Ammon's horn (tissue), 1 donor: Measurements from ENCODE around the gene C1QA.
"Not testable (repeated sequence)": the region's sequence is repeated elsewhere in the genome, so short reads cannot be mapped to it uniquely, and the experiment has no call there.

ENCODE experiments used
- DNase-seq: peaks from one replicate; pipeline ENCODE4 v3.0.0-alpha.2; 2016; ENCODE audit warnings: low spot score

Gene C1QA

DNA sequence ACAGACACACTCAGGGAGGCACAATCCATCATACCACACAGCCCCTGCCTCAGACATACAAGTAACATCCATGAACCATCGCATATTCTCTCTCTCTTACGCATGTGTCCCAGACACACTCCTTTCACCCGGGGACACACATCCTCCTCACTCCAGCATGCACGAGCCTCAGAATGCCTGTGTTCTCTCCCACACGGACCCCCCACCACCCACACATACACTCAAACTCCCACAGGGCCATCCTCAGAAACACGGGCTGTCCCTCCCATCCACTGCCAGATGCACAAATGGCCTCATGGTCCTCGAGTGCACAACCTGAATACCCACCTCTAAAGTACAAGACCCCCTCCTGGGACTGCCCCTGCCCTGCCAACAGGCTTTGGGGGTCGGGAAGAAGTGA is 4.8 kb downstream of the C1QA start:
- DNase-seq = no peak

- DNase-seq = peak; percentile 80
Observed at GRCh38 chr1:22641906-22642636, 5.6 kb downstream of the C1QA start.

DNA sequence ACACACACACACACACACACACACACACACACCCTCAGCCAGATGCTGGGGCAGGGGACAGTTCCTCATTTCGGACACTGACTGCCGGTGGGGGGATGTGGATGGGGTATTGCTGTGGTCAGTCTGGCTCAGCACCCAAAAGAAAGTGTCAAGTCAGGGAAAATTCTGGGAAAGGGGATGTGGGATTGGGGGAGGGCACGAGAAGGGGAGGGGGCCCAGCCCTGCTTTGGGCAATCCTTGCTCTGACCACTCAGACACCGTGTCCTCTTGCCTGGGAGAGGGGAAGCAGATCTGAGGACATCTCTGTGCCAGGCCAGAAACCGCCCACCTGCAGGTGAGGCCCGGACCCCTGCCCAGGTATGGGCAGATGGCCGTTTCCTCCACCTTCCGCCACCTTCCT is 7.0 kb downstream of the C1QA start, which contains the start of gene C1QC:
Gene C1QC (plus strand): TSS at position 253 of the 400 bp plus-strand sequence. CDS start 391 bp downstream, outside the sequence.
- DNase-seq = peak; percentile 59

- DNase-seq = no peak
Observed at GRCh38 chr1:22643928-22644327, 7.5 kb downstream of the C1QA start.

DNA sequence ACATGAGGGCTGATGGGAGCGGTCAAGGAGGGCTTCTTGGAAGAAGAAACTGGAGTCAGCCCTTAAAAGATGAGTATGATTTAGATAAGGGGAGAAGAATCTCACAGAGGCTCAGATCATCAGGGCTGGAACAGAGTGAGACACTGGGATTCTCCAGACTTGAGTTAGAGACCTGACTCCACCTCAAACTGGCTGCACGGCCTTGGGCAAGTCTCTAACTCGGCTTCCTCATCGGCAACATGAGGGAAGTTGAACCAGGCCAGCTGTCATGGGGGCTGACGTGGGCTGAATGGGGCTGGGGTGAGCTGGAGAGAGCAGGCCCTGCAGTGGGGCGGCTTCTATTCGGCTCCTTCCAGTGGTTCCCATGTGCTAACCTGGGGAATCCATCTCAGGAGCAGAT is 9.5 kb downstream of the C1QA start:
- DNase-seq = peak; percentile 45

DNA sequence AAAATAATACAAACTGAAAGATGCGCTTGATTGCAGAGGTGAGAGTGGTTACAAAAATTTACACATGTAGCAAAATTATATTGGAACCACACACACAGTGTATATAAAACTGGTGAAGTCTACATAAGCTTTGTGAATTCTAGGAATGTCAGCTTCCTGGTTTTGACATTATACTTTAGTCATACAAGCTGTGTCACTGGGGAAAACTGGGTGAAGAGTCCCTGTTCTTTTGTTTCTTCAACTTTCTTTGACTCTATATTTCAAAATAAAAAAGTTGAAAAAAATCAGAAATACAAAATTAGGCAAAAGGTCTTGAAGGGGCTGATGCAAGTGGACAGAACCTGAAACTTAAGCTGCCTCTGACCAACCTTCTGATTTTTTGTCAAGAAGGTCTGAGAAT is 10.0 kb downstream of the C1QA start:
- DNase-seq = no peak

GRCh38 chr1:22650089-22650693 is 13.8 kb downstream of the C1QA start:
- DNase-seq = no peak

DNA sequence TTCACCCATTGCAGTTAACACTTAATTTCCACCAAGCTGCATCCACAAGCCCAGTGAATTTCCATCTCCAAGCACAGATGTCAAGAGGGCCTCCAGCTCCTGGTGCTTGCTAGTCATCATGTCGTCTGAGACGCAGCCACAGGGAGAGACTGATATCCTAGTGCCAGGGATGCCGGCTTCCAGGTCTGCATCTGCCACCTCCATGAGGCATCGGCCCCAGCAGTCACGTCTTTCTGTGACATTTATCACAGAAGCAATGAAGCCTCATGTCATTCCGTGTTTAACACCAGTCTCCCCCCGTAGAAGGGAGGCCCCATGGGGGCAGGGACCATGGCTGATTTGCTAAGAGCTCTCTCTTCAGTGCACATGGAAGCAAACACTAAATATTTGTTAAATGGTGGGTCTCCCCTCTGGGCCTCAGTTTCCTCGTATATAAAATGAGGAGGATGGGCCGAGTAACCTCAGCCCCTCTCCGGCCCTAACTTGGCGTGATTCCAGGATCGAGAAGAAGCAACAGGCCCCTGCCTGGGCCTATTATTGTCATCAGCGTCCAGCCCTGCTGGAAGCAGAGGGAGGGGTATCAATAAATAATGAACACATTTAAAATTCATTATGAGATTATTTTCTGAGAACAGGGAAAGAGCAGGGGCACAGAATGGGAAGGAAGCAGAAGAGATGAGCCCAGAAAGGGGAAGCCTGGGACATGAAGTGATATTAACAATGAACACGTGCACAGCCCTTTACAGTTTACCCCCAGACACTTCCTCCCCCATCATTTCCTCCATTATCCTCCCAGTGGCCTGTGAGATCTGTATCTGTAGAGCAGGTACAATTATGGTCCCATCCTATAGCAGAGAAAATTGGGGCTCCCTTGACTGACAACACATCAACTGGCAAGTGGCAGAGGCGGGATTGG is 15.8 kb downstream of the C1QA start:
- no peak for DNase-seq

DNA sequence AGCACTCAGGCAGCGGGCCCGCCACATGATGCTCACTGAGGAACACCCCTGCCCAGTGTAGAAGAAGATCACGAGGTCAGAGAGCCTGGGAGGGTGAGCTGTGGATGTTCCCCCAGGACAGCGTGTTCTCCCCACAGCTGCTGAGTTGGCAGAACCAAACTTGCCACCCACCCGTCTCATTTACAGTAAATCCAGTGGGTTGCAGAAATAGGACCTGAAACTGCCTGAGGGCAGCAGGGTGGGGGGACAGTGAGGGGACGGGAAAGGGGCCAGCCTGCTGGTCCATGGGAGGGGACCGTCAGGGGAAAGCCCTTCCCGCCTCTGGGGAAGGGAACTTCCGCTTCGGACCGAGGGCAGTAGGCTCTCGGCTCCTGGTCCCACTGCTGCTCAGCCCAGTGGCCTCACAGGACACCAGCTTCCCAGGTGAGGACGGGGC is 16.5 kb downstream of the C1QA start, which contains the start of gene C1QB:
Gene C1QB (plus strand): TSS at position 356 of the 436 bp plus-strand sequence. CDS start 6,227 bp downstream, outside the sequence.
- peak; percentile 74 for DNase-seq

DNA sequence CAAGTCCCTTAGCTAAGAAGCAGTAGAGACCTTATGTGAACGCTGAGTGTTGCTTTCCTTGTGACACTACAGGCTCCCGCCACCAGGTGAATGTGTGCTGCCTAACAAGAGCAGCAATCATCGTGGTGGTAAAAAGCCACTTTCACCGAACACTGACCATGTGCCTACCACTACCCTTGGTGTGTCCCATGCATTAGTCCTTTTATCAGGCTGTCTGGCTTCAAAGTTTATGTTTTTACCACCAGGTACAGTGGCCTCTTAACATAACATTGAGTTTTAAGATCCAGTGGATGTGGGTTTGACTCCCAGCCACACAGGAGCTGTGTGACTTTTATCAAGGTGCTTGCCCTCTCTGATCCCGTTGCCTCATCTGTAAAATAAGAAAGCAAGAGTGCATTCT is 18.3 kb downstream of the C1QA start:
- DNase-seq = no peak

DNA sequence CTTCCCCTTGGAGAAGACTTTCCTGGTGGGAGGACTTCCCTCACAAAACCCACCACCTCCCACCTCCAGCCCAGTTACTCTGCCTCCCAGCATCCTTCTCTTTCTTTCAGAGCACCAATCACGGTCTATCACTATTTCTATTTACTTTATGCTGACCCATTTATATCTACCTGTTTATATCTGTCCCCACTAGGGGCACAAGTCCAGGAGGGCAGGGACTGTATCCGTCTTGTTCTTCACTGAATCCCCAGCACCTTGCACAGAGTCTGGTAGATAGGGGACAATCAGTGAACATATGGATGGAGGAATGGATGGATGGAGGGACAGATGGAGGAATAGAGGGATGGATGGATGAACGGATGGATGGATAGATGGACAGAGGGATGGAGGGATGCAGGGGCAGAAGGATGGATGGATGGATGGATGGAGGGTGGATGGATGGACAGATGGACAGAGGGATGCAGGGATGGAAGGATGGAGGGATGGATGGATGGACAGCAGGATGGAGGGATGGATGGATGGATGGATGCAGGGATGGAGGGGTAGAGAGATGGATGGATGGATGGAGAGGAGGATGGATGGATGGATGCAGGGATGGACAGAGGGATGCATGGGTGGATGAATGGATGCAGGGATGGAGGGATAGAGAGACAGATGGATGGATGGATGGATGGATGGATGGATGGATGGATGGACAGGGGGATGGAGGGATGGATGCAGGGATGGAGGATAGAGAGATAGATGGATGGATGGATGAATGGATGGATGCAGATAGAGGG is 22.1 kb downstream of the C1QA start:
- DNase-seq = no peak

- no peak for DNase-seq
Observed at GRCh38 chr1:22660716-22661241, 24.4 kb downstream of the C1QA start.

- DNase-seq = no peak
Observed at GRCh38 chr1:22661880-22662279, 25.5 kb downstream of the C1QA start.

DNA sequence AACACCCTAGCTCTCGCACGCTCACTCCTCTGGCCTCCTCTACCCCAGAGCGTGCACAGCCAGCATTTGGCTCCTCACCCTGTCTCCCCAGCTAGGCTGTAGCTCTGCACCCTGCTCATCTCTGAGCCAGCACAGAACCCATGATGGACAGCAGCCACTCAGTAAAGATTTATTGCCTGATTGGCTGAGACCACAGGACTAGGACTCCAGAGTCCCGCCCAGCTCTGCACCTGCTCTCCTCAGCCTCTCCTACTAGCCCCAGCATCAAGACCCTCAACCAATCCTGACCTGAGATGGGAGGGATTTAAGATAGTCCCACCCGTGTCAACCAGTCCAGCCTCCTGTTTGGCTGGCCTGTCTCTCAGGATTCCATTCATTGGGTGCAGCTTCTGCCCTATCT is 25.9 kb downstream of the C1QA start:
- DNase-seq = peak; percentile 77

- no peak for DNase-seq
Observed at GRCh38 chr1:22662986-22663408, 26.6 kb downstream of the C1QA start.

- DNase-seq = peak; percentile 43
Observed at GRCh38 chr1:22665752-22666151, 29.3 kb downstream of the C1QA start.

- DNase-seq = no peak
Observed at GRCh38 chr1:22666412-22666811, 30.0 kb downstream of the C1QA start.

DNA sequence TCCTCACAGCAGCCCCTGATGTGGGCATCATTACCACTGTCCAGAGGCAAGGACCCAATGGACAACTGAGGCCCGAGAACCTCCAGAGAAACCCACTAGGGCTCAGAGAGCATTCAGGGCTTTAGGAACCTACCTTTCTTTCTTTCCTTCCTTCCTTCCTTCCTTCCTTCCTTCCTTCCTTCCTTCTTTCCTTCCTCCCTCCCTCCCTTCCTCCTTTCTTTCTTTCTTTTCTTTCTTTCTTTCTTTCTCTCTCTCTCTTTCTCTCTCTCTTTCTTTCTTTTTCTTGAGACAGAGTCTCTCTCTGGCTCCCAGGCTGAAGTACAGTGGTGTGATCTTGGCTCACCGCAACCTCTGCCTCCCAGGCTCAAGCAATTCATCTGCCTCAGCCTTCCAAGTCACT is 32.4 kb downstream of the C1QA start:
- DNase-seq = not testable (repeated sequence)

GRCh38 chr1:22670352-22670975 is 34.0 kb downstream of the C1QA start:
- DNase-seq = no peak

DNA sequence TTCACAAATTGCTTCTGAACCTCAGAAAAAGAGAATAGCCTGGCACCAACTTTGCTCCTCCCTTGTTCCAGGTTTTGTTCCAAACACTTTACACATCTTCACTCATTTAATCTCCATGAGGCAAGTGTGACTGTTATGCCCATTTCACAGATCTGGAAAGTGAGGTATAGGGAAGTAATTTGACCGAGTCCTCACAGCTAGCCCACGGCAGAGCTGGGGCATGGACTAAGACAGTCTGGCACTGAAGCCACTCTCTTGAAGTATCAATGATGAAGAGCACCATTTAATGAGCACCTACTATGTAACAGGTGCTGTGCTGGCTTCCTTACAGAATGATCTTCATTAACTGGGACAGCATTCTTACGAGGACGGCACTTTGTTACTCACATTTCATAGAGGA is 35.6 kb downstream of the C1QA start:
- DNase-seq = no peak
